HG03280 (cell line): ENCODE results near the gene PDE4DIP.
"Not testable (repeated sequence)": the region's sequence is repeated elsewhere in the genome, so short reads cannot be mapped to it uniquely, and the experiment has no call there.

Experiments
- ATAC-seq: cut with Tn5 transposase; IDR thresholded peaks from one replicate; pipeline ENCODE4 v1.9.1; 2021; ENCODE audit warnings: mild to moderate bottlenecking, moderate library complexity; ENCODE audit not compliant: unreplicated experiment

Gene PDE4DIP

DNA sequence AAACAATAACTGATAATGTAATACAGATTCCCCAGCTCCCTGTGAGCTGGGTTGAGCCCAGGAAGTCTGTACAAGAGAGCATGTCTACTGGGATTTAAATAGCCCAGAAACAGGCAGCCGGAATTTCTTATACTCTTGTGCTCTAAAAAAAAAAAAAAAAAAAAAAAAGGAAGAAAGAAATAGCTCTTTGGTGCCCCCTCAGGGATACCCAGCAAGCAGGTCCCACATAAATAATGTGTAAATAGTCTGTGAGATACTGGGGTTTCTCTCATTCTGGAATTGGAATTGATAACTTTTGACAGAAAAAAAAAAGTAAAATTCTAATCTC, 25.4 kb downstream of the PDE4DIP start:
- ATAC-seq, result not testable (repeated sequence)

GRCh38 chr1:148874408-148875388, 30.5 kb downstream of the PDE4DIP start:
- not testable (repeated sequence) for ATAC-seq

DNA sequence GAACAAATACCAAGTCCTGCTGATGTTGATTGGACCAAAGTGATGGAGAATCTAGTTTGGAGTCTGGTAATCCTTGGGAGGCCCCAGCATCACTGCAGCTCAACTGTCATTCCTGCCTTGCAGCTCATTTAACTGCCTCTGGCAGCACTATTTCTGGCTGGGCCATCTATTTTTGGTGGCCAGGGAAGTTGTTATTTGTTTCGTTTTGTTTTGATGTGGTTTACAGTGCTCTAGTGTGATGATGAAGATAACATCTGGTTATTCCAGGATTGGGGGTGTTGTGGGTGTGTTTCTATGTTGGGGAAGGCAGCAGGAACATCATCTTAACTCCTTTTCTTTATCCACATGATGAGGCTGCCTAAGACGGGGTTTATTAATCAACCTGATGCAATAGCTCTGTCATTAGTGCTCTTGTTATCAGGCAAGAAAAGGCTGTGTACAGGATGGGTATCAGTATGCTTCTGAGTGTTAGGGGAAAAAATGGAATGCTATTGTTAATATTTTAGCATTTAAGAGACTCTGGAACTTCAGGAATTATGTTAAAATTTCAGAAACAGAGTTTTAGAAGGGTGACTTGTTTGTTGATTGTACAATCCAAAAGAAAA, 35.7 kb downstream of the PDE4DIP start:
- ATAC-seq, result not testable (repeated sequence)

GRCh38 chr1:148881261-148881660, 37.0 kb downstream of the PDE4DIP start:
- not testable (repeated sequence) for ATAC-seq

- ATAC-seq, result not testable (repeated sequence)
These were observed 41.0 kb downstream of the PDE4DIP start for GRCh38 chr1:148885219-148885618.

- ATAC-seq, result not testable (repeated sequence)
These were observed 42.1 kb downstream of the PDE4DIP start for GRCh38 chr1:148886293-148886692.

GRCh38 chr1:148888597-148888996, 44.4 kb downstream of the PDE4DIP start:
- not testable (repeated sequence) for ATAC-seq

GRCh38 chr1:148889267-148890074, 45.2 kb downstream of the PDE4DIP start:
- not testable (repeated sequence) for ATAC-seq

GRCh38 chr1:148890075-148890568, 45.9 kb downstream of the PDE4DIP start:
- not testable (repeated sequence) for ATAC-seq

- not testable (repeated sequence) for ATAC-seq
These were observed 50.4 kb downstream of the PDE4DIP start for GRCh38 chr1:148894360-148895352.

DNA sequence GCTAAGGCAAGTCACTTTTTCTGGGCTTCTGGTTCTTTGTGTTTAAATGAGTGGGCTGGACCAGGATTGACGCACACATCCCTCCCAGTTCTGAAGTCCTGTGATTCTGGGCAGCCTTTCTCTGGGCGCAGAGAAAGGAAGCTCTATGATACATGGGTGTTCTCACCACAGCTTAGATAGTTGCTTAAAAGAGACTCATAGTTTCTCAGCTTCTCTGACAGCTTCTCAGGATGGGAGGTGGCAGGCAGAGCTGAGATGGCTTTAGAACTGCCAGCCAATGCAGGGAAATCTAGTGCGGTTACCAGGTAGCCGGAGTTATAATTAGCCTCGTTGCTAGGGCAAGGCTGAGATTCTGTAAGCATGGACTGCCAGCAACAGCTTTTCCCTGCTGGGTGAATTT, 55.8 kb downstream of the PDE4DIP start:
- not testable (repeated sequence) for ATAC-seq

GRCh38 chr1:148900691-148901090, 56.5 kb downstream of the PDE4DIP start:
- ATAC-seq, result not testable (repeated sequence)

GRCh38 chr1:148901150-148901952, 57.1 kb downstream of the PDE4DIP start:
- not testable (repeated sequence) for ATAC-seq

DNA sequence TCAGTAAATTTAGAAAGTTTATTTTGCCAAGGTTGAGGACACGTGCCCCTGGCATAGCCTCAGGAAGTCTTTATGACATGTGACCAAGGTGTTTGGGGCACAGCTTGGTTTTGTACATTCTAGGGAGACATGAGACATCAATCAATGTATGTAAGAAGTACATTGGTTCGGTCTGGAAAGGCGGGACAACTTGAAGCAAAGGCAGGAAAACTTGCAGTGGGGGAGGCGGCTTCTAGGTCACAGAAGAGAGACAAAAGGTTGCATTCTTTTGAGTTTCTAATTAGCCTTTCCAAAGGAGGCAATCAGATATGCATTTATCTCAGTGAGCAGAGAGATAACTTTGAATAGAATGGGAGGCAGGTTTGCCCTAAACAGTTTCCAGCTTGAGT, 57.7 kb downstream of the PDE4DIP start:
- not testable (repeated sequence) for ATAC-seq

DNA sequence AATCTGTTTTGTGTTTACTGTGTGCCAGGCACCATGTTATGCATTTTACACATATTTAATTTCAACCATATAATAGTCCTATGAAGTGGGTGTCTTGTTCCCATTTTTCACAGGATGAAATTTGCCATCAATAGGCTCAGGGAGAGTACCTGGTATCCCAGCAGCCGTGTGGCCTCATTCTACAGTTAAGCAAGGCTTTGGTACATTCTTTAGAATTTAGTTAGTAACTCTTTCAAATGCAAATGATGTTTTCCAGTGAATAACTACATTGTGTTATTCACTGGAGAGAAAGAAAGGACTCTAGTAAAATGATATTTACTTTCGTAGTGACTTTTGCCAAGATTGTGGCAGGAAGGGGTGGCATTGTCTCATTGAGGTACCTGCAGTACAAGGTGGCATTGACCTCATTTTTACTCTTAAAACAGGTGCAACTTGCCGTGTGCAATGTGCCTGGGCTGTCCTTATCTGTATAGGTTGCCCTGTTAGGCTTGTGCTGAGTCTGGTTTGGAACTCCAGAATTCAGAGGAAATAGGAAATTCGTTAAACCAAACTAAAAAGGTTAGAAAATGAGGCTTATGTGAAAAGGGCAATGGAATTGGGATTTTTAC, 65.1 kb downstream of the PDE4DIP start:
- ATAC-seq, result not testable (repeated sequence)

DNA sequence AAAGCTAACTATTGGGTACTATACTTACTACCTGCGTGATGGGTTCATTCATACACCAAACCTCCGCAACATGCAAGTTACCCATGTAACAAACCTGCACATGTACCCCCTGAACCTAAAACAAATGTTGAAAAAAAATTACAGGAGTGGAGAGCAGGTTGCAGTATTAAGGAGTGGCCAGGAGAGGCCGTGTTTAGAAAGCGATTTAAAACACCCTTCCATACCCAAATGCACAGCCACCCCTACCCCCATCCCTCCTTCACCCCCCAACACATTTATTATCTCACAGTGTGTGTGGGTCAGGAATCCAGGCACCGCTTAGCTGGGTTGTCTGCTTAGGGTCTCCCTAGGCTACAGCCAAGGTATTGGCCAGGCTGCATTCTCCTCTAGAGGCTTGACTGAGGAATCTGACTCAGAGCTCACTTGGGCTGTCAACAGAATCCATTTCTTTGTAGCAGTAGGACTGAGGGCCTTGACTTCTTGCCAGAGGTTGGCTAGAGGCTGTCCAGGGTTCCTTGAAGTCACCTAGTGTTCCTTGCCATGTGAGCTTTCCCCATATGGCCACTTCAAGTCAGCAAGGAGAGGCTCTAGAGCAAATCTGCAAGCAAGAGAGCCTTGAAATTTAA, 67.2 kb downstream of the PDE4DIP start:
- ATAC-seq, result not testable (repeated sequence)

DNA sequence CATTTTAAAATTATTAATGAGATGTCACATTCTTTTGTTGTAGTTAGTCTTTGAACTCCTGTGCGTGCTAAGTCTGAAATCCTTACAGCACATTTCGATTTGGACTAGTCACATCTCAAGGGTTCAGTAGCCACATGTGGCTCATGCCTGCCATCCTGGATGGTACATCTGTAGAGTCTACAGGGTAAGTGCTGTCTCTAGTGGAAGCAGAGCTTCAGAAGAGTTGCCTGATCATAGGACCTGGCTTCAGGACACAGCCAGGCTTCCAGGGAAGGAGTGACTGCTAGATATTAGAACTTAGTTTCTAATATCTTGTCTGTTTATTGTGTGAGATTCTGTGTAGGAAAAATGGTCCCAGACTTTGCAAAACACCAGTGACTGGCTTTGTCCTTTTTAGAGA, 72.0 kb downstream of the PDE4DIP start:
- ATAC-seq, result not testable (repeated sequence)
